Cardiac muscle cell (in vitro differentiated cells and primary cell): Measurements from ENCODE around the gene FGA. TPM values are rescaled to one million over a fixed set of nuclear protein-coding genes. Genes with fewer than 3 reads are reported as not detected.
"Not testable (repeated sequence)": the region's sequence is repeated elsewhere in the genome, so short reads cannot be mapped to it uniquely, and the experiment has no call there.

ENCODE experiments used
- DNase-seq, 2 donors: peaks; one replicate each; pipeline versions ENCODE4 v3.0.0 to v3.0.0-alpha.2; 2010 to 2017; ENCODE audit warnings: low read depth in 1 of 2, low spot score in 1 of 2
- H3K27ac ChIP-seq: fragments of 200-600 bp; sonication (generic); 2 replicates; pipeline ENCODE4 v1.5.1; 2016
- H3K27me3 ChIP-seq: fragments of 200-600 bp; sonication (generic); 2 replicates; pipeline ENCODE4 v1.6.0; 2016; ENCODE audit warnings: control low read depth
- H3K36me3 ChIP-seq: fragments of 200-600 bp; sonication (generic); 2 replicates; pipeline ENCODE4 v1.5.1; 2016; ENCODE audit warnings: control low read depth
- H3K4me1 ChIP-seq: fragments of 200-600 bp; sonication (generic); 2 replicates; pipeline ENCODE4 v1.8.1; 2017; ENCODE audit warnings: low read depth, mild to moderate bottlenecking, mixed run types
- H3K4me3 ChIP-seq: fragments of 200-600 bp; sonication (generic); 2 replicates; pipeline ENCODE4 v1.5.1; 2016; ENCODE audit warnings: mild to moderate bottlenecking
- H3K9me3 ChIP-seq: fragments of 200-600 bp; sonication (generic); 2 replicates; pipeline ENCODE4 v1.5.1; 2017; ENCODE audit warnings: low read depth, mild to moderate bottlenecking, control low read depth
- polyA plus RNA-seq: library from polyadenylated mRNA; unstranded; fragments of >200 nt; fragmentation: Nextera tagmentation; extraction: Ambion mirVana; gene quantifications from 2 replicates; pipeline ENCODE4 v1.2.1, GENCODE V29; 2016
- total RNA-seq: library from RNA; depleted of rRNA; stranded (reverse); fragments of >200 nt; gene quantifications from 2 replicates; pipeline ENCODE4 v1.2.3, GENCODE V29; 2016
- TF ChIP-seq, protein P1 (sequence below): IDR thresholded peaks from 2 replicates; pipeline ENCODE4 v1.5.1; 2012; ENCODE audit warnings: low read depth, mild to moderate bottlenecking, low read length

The FGA gene
- total and polyA plus RNA-seq, 2 experiments from 2014 or later: 0.31 TPM; not detected in 1

DNA sequence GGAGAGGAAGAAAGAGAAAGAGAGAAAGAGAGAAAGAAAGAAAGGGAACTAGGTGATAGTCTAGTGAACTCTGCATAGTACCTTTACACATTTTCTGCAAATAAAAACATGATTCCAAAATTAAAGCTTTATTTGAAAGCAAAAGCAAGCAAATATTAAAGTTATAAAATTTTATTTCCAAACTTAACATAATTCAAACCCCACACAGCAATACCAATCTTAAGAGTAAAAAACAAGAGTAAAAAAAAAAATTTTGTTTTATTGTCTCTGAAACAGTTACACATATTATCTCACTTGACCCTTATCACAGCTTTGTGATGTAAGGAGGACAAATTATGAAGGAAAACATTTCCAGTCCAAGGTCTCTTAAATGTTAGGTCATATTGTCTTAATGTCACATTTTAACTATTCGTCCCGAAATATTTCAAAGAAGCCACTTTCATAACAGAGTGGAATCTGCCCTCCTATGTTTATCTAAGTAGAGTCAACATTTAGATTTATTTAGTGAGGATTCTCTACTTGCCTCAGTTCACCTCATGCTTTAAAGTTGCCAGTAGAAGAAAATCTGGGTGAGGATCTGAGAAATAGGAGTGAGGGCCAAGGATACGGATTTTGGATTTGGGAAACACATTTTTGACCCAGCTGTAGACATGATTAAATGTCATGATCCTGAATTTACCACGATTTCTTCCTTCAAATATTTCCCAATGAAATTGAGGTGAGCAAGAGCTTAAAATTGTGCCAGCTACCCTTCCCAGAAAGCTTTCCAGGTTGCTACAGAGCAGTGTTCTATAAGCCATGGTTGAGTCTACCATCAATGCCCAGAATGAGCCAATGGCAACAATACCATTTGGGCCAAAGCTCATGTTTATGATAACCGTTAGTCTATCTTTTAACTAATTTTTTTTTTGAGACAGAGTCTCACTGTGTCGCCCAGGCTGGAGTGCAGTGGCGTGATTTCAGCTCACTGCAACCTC, 7.5 kb upstream of the FGA start:
- TF ChIP-seq, protein P1, sequence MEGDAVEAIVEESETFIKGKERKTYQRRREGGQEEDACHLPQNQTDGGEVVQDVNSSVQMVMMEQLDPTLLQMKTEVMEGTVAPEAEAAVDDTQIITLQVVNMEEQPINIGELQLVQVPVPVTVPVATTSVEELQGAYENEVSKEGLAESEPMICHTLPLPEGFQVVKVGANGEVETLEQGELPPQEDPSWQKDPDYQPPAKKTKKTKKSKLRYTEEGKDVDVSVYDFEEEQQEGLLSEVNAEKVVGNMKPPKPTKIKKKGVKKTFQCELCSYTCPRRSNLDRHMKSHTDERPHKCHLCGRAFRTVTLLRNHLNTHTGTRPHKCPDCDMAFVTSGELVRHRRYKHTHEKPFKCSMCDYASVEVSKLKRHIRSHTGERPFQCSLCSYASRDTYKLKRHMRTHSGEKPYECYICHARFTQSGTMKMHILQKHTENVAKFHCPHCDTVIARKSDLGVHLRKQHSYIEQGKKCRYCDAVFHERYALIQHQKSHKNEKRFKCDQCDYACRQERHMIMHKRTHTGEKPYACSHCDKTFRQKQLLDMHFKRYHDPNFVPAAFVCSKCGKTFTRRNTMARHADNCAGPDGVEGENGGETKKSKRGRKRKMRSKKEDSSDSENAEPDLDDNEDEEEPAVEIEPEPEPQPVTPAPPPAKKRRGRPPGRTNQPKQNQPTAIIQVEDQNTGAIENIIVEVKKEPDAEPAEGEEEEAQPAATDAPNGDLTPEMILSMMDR: no peak
- Histone ChIP-seq H3K27ac (no peak overlapping the region), H3K27me3 (no peaks in the 10 kb centered on the region)

GRCh38 chr4:154597281-154597680, 6.7 kb upstream of the FGA start:
- H3K4me1 ChIP-seq, DNase-seq, H3K27me3 ChIP-seq, H3K4me3 ChIP-seq, H3K9me3 ChIP-seq, H3K36me3 ChIP-seq, H3K27ac ChIP-seq: not testable (repeated sequence)

More for the DNA sequence above, 7.5 kb upstream of the FGA start:
- H3K36me3 ChIP-seq: no peaks in the 10 kb centered on the region
- H3K4me1 ChIP-seq: no peaks in the 10 kb centered on the region
- DNase-seq: no peak
- H3K9me3 ChIP-seq: no peaks in the 10 kb centered on the region
- no peak overlapping the region for H3K4me3 ChIP-seq

DNA sequence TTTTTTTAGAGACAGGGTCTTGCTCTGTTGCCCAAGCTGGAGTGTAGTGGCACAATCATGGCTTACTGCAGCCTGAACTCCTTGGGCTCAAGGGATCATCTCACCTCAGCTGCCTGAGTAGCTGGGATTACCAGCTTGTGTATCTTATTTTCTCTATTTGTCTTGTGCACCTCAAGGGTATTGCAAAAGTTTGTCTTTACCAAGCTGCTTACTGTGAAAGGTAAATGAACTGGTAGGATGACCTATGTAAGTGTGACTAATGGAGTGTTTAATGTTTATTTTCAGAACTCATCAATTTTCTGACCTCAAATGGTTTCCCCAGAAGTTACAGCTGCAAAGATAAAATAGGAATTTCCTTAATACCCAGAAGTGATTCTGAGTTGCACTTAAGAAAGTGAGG, 5.3 kb upstream of the FGA start:
- DNase-seq: no peak
- H3K36me3 ChIP-seq: no peaks in the 10 kb centered on the region
- H3K9me3 ChIP-seq: no peaks in the 10 kb centered on the region
- TF ChIP-seq, protein P1: no peak
- H3K4me1 ChIP-seq: no peaks in the 10 kb centered on the region
- no peaks in the 10 kb centered on the region for H3K27me3 ChIP-seq
- H3K27ac ChIP-seq: no peak overlapping the region
- H3K4me3 ChIP-seq: no peak overlapping the region

- DNase-seq, H3K9me3 ChIP-seq, H3K27me3 ChIP-seq, H3K4me1 ChIP-seq, H3K36me3 ChIP-seq, H3K27ac ChIP-seq, H3K4me3 ChIP-seq: not testable (repeated sequence)
These were observed 3.8 kb upstream of the FGA start for GRCh38 chr4:154594343-154594742.

DNA sequence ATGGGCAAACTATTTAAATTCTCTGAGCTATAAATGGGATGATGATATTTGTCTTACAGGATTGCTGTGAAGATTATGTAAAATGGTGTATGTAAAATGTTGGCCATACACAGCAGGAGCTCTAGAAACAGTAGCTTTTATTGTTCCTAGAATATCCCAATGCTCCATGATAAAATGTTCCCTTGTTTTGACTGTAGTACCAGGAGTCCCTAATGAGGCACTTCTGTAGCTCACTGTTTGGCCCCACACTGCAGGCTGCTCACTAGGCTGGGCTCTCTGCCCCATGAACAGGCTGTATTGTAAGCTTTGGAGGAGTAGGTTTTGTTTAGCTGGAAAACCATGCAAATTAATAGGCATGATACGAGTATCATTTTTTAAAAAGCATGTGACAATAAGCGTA, 3.3 kb upstream of the FGA start:
- Histone ChIP-seq H3K27me3 (no peaks in the 10 kb centered on the region), H3K27ac (no peak overlapping the region), H3K4me1 (no peaks in the 10 kb centered on the region), H3K36me3 (no peaks in the 10 kb centered on the region), H3K9me3 (no peaks in the 10 kb centered on the region), H3K4me3 (no peak overlapping the region)
- no peak for DNase-seq
- TF ChIP-seq, protein P1: no peak

- Histone ChIP-seq H3K36me3 (no peaks in the 10 kb centered on the region), H3K4me1 (no peaks in the 10 kb centered on the region), H3K27me3 (no peaks in the 10 kb centered on the region), H3K9me3 (no peaks in the 10 kb centered on the region), H3K27ac (no peak overlapping the region), H3K4me3 (no peak overlapping the region)
- no peak for DNase-seq
- TF ChIP-seq, protein P1: no peak
These were observed 1.3 kb upstream of the FGA start for GRCh38 chr4:154591890-154592289.
